ENCODE measurements around the gene FAT3. TPM values are rescaled to one million over a fixed set of nuclear protein-coding genes. Genes with fewer than 3 reads are reported as not detected.

FAT3 gene
- total and polyA plus RNA-seq, 7 donors, result 0.23 to 2.9 (median 1.3) TPM; not detected in 2

DNA sequence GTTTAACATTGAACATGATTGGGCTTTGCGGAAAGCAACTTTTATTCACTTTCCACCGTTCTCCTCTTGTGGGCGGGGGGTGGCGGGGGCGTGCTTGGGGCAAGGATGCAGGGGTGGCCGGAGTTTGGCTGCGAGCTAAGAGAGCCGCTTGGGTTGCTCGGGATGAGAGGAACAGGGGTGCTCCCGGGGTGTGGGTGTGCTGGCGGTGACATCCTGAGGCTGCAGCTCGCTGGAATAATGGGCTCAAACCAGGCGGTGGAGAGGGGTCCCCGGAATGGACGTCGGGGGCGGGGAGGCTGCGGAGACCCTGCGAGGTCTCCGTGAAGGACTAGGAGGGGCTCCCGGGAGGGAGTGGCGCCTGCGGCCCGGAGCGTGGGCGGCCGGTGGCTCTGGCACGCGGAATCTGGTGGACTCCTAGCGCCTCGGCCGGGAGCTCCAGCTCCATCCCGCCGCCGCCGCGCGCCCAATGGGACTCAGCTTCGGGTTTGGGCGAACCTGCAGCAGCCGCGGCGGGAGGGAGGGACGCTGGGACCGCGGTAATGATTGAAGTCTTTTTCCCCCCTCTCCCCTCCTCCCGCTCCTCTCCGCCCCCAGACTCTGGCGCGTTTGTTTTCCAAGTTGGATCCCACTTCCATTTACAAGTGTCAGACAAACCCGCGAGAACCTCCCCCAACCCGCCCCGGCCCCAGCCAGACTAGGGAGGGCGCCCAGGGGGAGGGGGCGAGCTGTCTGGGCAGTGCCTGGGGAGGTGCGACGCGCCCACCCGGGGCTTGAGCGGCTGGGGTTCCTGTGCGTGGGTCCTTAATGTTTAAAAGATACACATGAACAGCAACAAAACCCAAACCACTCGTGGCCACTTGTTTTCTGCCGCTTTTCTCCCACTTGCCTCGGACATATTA, 2.0 kb downstream of the FAT3 start:
- 4% methylated on average over 65 of the region's 65 CpGs for WGBS, 2 donors
- intact Hi-C loops (cut with DNase I), result loop anchor here (10.0 kb wide), 1 partner anchor 658 kb away; no protein-coding TSS in a partner anchor
- DNase-seq, result no peak

DNA sequence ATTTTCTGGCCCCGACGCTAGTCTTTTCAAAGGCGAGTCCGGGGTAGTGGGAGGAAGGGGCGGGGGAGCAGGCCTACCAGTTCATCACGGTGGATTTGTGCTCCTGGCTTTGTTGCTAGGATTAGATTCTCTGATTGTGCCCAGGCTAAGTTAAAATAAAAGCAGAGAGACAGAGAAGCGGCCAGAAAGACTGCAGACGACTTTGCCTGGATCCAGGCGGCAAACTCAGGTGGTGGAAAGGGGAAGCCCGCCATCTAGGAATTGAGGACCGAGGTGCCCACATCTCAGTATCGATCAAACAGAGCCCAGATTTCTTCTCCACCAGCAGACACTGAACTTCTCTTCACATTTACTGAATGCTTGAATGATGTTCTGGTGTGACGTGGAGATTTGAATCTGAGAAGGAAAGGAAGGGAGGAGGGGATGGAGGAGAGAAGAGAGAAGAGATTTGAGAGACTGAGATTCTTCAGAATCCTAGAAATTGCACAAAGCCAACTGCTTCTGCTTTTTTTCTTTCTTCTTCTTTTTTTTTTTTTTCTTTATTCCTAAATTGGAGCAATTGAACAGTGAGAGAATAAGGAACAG, 2.7 kb downstream of the FAT3 start:
- peaks cover 0 to 39% (median 37%) of the 10 kb centered on the region in 4 donors for H3K4me1 ChIP-seq
- no peaks in the 10 kb centered on the region for H3K9me3 ChIP-seq
- peak overlapping the region in 1 of 4 donors; percentile 79 for H3K27ac ChIP-seq
- 7 to 10% methylated on average over 13 of the region's 13 CpGs for WGBS, 2 donors
- no peak for DNase-seq
- TF ChIP-seq POLR2A (IDR thresholded peaks at IDR 0.05) (no peak), EP300 (IDR thresholded peaks at IDR 0.05) (no peak)
- H3K36me3 ChIP-seq, result no peaks in the 10 kb centered on the region
- intact Hi-C loops (cut with DNase I), result loop anchor here (10.0 kb wide), 1 partner anchor 657 kb away; no protein-coding TSS in a partner anchor
- H3K27me3 ChIP-seq, result peaks cover 10 to 92% (median 35%) of the 10 kb centered on the region in 3 donors
- peak overlapping the region; percentile 29 to 52 (median 48) for H3K4me3 ChIP-seq

More for the DNA sequence above, 2.0 kb downstream of the FAT3 start:
- TF ChIP-seq, protein P1, sequence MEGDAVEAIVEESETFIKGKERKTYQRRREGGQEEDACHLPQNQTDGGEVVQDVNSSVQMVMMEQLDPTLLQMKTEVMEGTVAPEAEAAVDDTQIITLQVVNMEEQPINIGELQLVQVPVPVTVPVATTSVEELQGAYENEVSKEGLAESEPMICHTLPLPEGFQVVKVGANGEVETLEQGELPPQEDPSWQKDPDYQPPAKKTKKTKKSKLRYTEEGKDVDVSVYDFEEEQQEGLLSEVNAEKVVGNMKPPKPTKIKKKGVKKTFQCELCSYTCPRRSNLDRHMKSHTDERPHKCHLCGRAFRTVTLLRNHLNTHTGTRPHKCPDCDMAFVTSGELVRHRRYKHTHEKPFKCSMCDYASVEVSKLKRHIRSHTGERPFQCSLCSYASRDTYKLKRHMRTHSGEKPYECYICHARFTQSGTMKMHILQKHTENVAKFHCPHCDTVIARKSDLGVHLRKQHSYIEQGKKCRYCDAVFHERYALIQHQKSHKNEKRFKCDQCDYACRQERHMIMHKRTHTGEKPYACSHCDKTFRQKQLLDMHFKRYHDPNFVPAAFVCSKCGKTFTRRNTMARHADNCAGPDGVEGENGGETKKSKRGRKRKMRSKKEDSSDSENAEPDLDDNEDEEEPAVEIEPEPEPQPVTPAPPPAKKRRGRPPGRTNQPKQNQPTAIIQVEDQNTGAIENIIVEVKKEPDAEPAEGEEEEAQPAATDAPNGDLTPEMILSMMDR (IDR thresholded peaks at IDR 0.05), result no peak
- TF ChIP-seq POLR2AphosphoS5 (IDR thresholded peaks at IDR 0.05) (no peak), EP300 (IDR thresholded peaks at IDR 0.05) (no peak), POLR2A (IDR thresholded peaks at IDR 0.05) (no peak)
- Histone ChIP-seq H3K4me3 (peak overlapping the region; percentile 29 to 52 (median 48)), H3K27ac (peak overlapping the region in 2 of 4 donors; percentile 23 to 79), H3K27me3 (peaks cover 10 to 99% (median 35%) of the 10 kb centered on the region in 3 donors), H3K9me3 (no peaks in the 10 kb centered on the region), H3K36me3 (no peaks in the 10 kb centered on the region), H3K4me1 (peaks cover 0 to 39% (median 37%) of the 10 kb centered on the region in 4 donors)

DNA sequence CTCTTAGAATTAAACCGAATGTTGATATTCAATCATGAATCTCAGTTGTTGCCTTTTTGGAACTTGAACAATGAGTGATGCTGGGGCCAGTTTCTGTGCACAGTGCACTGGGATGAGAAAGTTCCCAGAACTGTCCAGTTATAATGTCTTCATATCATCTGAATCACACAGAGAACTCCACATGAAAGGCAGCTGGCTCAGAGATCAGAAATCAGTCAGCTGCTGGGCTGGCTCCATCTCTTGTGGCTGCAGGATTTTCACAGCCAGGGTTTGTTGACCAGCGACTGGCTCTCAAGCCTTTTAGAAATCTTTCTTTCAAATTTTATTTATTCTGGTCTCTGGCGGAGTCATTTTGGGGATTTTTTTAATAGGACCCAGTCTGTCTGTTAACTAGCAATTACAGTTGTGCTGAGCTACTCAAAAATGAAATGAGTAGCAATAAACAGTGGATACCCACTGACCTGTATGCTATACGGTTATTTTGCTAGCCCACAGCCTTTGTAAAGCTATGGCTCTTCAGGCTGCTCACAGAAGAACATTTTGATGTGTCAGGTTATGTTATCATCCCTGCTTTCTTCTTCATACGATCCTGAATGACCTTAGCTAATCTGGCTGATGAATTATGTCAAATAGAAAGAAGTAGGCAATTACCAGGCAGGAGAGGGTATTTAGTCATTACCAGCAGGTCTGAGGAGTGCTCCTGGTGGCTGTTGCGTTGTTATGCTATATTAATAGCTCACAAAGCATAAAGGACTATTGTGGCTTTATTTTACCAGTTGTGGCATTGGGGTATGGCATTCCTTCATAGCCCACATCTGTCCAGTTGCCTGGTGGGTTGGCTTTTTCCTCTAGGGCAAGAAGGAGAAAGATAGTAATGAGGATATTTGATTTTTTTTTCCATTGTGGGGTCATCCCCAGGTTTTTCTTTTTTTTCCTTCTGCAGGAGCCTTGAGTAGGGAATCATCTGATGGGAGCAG, 3.6 kb downstream of the FAT3 start:
- no peak for DNase-seq
- no peak overlapping the region for H3K27ac ChIP-seq
- H3K27me3 ChIP-seq, result peaks cover 9 to 82% (median 26%) of the 10 kb centered on the region in 3 donors
- H3K9me3 ChIP-seq, result no peaks in the 10 kb centered on the region
- TF ChIP-seq POLR2A (IDR thresholded peaks at IDR 0.05), result no peak
- TF ChIP-seq EP300 (IDR thresholded peaks at IDR 0.05), result no peak
- no peak for TF ChIP-seq POLR2AphosphoS5 (IDR thresholded peaks at IDR 0.05)
- TF ChIP-seq, protein P1 (IDR thresholded peaks at IDR 0.05), result no peak
- no peak overlapping the region for H3K4me3 ChIP-seq
- no peaks in the 10 kb centered on the region for H3K36me3 ChIP-seq
- intact Hi-C loops (cut with DNase I), result loop anchor here (10.0 kb wide), 1 partner anchor 657 kb away; no protein-coding TSS in a partner anchor
- peaks cover 0 to 39% (median 37%) of the 10 kb centered on the region in 4 donors for H3K4me1 ChIP-seq
- 66% methylated on average over 6 of the region's 6 CpGs for WGBS, 2 donors

DNA sequence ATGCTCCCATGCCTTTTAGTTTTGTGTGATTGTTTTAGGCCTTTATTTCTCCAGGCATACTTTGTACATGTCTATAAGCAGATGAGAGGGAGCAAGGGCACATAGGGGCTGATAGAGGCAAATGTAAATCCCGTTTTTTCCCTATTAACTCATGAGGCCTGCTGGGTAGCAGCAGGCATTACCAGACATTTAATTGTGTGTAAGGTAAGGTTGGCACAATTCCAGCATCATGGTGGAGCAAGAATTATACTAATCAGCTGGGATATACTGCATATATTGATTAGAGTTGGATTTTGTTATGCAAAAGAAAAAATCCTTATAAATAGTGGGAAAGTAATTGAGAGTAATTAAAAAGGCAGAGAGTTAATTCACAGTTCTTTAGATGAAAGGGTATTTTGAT, 12.2 kb downstream of the FAT3 start:
- Histone ChIP-seq H3K4me1 (no peaks in the 10 kb centered on the region), H3K27ac (no peak overlapping the region), H3K27me3 (no peaks in the 10 kb centered on the region), H3K36me3 (no peaks in the 10 kb centered on the region), H3K4me3 (no peak overlapping the region), H3K9me3 (no peaks in the 10 kb centered on the region)
- intact Hi-C loops (cut with DNase I), result no loop called here
- DNase-seq, result no peak
- no peak for TF ChIP-seq POLR2AphosphoS5 (IDR thresholded peaks at IDR 0.05)
- no peak for TF ChIP-seq EP300 (IDR thresholded peaks at IDR 0.05)
- TF ChIP-seq, protein P1 (IDR thresholded peaks at IDR 0.05), result no peak
- TF ChIP-seq POLR2A (IDR thresholded peaks at IDR 0.05), result no peak
- 74 to 79% methylated on average over 1 of the region's 1 CpG for WGBS, 2 donors

All from sigmoid colon (tissue), 7 donors.